SIG-M5 treated with dmso at 0.1 percent for 504 hours (cell line): ENCODE measurements around the gene INSYN2B.

Experiments
- DNase-seq: peaks from one replicate; lab custom pipeline; 2025; ENCODE audit not compliant: unreplicated experiment; lab: John Stamatoyannopoulos, UW

INSYN2B gene

DNA sequence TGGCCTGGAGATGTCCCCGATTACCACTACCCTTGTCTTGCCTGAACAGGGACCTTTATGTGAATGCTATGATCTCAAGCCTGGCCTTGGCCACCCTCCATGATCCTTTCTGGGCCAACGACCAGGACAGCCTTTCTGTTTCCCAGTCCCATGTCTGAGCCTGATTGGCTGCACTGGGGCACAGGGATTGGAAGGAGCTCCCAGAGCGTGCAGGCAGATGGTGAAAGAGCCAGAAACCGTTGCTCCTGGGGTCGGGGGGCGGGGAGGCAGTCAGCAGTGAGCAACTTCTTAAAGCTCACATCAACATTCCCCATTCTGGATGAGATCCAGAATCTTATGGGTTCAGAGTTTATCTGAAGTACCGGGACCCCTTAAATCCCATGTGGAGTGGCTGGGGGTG is 84.4 kb downstream of the INSYN2B start:
- no peak for DNase-seq

- no peak for DNase-seq
These were observed 86.7 kb downstream of the INSYN2B start for GRCh38 chr5:169893571-169893970.

GRCh38 chr5:169893010-169893409 is 87.3 kb downstream of the INSYN2B start:
- DNase-seq = no peak

GRCh38 chr5:169889572-169889971 is 90.7 kb downstream of the INSYN2B start:
- DNase-seq = no peak

DNA sequence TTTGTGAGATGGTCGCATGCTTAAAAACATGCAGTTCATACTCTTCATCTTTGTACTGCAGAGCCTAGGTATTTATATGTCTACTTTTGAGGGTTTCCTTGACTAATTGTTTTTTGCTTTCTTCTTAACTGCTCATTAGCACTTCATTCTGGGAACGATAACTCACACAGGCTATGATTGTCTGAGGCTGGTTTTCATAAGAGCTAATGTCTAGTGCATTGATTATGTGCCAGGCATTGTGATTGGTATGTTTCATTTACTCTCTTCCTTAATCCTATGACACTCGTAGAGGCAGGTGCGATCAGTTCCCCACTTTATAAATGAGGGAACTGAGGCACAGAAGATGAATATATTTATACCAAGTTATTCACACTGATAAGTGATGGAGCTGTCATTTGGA is 93.6 kb downstream of the INSYN2B start:
- no peak for DNase-seq

DNA sequence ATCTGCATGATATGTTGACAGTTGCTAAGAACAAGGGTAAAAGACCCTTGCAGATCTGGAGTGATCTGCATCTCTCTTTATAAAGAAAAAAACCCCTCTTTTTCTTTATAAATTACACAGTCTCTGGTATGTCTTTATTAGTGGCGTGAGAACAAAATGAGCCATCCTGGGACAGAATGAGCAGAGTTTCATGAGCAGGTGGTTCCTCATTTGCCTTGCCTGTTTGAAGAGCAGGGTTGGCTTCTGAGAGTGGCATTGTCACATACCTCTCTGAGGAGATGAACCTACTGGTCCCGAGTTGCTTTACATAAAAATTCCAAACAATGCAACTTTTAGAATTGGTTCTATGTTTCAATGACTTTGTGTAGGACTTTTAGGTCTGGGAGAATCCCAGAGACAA is 94.3 kb downstream of the INSYN2B start:
- DNase-seq = no peak

DNA sequence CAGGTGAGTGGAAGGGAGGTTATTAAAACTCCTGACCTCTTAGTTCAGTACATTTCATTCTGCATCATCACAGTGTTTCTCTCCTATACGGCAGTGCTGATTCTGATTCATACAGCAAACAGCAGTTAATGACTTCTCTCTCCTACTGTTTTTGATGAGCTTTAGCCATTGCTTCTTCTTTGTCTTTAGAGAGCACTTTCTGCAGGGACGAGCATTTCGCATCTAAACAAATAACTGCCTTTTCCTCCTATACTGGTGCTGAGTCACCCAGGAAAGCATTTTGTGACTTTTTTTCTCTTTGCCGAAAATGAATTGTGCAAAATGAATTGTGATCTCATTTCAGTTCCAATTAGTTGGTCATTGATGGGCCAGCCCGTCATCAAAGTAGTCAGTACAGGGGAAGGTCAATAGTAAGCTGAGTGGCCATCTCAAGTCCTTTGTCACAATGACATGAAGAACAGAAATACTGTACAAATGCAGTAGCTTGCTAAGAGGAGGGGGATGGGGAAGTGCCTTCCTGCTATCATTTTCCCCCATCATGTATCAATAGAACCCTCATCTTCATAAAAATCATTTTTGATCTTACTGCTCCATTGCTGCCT is 98.5 kb downstream of the INSYN2B start:
- DNase-seq = no peak

DNA sequence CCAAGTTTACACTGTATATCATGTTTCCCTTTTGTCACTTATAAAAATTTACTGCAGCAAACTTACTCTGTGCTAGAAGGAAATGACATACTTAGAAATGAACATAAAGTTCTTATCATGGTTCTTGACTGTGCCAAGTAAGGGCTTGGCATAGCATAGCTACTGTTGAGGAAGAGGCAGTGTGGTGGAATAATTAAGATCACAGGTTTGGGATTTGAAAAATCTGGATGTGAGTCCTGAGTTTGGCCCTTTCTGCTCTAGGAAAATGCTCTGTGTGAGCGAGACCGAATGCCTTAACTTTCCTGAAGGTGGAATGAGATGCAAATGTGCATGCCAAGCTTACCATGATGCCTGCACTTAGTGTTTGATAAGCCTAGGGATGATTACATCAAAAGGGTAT is 99.5 kb downstream of the INSYN2B start:
- no peak for DNase-seq

- DNase-seq = peak; percentile 24
These were observed 100.2 kb downstream of the INSYN2B start for GRCh38 chr5:169880012-169880663.

- peak; percentile 6 for DNase-seq
These were observed 103.9 kb downstream of the INSYN2B start for GRCh38 chr5:169876386-169876785.

DNA sequence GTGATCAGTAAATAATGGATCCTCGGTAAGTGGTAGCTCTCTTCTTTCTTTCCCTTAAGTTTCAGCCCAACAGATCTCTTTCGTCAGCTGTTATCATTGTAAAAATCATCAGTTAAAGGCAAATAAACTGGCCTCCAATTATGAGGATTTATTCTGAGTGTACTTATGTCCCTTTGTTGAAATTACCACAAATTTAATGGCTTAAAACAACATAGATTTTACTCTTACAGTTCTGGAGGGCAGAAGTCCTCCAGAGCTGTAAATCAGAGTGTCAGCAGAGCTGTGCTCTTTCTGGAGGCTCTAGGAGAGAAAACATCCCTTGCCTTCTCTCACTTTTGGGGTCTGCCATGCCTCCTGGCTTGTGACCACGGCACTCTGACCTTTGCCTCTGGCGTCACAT is 104.6 kb downstream of the INSYN2B start:
- no peak for DNase-seq

DNA sequence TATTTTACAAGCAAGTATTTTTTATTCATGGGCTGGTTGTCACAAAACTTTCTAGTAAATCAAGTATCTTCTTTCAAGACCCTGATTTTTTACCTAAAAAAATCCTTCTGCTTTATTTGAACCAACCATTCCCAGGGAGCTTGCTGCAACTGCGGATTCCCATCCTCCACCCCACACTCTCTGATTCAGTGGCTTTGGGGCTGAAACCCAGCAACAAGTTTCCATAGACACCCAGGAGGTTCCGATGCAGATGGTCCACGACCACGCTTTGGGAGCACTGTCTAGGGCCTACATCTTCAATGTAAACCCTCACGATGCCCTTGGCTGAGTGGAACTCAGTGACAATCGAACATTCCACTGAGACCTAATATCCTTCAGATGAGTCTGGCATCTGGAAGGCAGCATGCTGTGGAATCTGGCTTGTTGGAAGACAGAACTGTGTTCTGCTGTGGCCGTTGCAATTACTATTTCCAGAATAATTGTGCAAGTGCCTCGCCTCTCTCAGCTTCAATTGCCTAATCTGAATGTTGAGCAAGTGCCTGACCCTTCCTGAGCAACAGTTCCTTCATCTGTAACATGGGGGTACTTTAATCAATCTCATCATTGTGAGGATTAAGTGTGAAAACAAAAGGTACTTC is 105.1 kb downstream of the INSYN2B start:
- peak; percentile 80 for DNase-seq

- peak; percentile 87 for DNase-seq
These were observed 105.7 kb downstream of the INSYN2B start for GRCh38 chr5:169874621-169875020.

GRCh38 chr5:169873642-169874041 is 106.7 kb downstream of the INSYN2B start:
- DNase-seq = peak; percentile 92

DNA sequence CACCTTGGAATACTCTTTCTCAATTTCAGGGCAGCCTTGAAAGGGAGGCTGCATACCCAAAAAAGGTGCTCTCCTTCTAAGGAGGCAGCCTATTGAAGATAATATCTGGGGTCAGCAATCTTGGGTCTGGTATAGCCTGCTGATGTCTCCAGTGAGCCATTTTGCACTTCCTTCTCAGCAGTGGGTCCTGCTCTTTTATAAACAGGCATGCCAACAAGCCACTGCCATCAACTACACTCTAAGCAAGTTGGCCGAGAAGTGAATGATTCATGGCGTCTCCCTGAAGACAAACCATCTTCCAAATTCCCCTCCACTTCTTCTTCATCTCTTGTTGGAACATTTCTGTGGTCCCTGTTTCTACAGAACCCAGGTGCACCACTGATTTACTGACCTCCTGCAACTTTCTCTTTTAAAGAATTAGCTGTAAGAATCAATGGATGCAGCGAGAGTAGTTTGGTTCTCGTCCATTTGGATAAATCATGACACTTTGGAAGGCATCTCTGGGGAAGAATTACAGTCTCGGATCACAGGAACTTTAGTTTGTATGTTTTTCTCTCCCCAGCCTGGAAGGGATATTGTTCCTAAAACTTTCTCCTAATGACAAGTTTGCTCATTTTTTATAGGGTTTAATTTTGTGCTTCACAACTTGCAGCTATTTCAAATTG is 108.3 kb downstream of the INSYN2B start:
- DNase-seq = no peak

DNA sequence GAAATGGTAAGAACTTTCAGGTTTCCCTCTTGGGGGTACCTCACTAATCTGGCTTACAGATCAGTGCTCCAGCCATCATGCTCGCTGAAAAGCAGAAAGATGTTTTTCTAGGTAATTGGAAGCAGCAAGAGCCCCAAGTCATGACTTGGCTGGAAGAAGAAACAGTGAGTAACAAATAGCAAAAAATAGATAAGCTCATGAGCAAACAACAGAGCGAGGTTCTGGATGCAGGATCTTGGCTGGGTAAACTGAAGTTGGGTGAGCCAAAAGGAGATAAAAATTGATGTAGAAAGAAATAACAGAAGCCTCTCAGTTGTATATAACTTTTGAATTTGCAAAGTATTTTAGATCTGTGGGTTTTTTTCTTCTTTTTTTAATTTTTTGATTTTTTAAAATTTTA is 110.1 kb downstream of the INSYN2B start:
- DNase-seq = no peak

GRCh38 chr5:169869066-169869465 is 111.2 kb downstream of the INSYN2B start:
- DNase-seq = no peak

DNA sequence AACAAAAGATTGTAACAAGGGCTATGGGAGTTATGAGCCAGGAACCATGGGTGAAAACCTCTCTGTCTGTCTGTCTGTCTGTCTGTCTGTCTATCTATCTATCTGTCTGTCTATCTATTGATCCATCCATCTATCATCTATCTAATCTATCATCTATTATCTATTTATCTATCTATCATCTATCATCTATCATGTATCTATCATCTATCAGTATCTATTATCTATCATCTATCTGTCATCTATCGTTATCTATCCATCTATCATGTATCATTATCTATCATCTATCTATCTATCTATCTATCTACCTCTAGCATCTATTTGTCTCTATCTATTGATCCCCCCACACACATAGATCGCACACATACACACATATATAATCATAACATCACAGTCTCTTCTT is 112.9 kb downstream of the INSYN2B start:
- no peak for DNase-seq

DNA sequence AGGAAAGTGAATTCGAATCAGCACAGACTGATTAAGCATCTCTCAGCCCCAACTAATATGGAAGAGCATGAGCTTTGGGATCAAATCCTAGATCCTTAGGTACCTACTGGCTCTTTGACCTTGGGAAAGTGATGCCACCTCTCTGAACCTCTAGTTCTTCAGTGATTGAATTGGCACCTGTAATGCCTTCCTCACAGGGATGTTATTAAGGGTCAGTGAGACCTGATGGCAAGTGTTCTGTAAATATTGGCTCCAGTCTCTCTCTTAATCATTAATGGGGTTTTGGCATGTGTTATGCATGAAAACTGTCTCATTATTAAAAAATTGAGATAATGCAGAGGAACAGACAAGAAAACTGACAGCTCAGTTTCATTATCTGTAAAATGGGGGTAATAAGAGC is 115.8 kb downstream of the INSYN2B start:
- DNase-seq = no peak

DNA sequence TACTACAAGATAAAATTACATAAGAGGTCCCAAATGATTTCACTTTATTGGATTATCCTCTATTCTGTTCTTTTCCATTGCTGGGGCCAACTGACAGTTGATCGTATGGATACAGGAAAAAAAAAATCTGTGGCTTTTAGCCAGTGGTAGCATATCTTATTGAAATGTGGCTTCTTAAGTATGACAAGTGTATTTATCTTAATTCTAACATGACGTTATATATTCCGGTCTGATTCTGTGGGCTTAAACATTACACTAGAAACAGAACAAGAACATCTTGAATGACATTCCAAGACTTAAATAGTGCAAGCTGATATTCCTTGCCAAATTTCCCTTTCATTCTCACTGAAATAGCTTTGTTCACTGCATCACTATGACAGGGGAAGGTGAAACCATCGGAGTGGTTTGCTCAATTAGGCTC is 117.9 kb downstream of the INSYN2B start:
- DNase-seq = no peak

DNA sequence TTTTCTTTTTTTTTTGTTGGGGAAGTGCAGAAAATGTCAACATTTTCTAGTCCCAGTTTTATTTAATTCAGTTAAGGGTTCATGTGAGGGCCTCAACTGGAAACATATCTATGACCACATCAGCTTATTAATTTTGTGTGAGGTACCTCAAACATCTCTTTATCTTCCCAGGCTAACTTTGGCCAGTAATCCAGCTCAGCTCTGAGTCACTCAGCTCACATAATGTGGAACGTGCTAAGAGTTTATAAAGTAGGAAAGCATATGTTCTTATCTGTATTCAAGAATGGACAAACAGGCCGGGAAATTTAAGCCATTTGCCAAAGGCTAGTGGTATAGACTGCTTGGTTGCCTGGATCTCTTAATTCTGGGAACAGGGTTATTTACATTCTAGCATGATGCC is 118.4 kb downstream of the INSYN2B start:
- DNase-seq = no peak

DNA sequence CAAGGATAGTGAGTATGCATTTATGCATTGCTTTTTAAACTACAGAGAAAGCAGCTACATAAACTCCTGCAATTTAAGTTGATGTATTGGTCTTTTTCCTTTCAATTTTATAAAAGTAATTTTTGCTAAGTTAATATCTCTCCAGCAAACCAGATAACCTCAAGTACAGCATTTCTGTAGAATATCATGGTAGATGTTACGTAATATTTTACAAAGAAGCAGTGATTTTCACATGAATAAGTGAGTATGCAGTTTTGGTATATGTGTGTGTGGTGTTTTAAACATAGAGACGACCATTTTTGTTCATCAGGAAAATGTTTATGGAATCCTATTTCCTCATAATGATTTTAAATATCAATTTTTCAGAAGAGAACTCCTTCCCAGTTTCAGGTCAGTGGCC is 118.9 kb downstream of the INSYN2B start:
- DNase-seq = no peak
